Measurements from ENCODE around the gene NAT9. TPM values are rescaled to one million over a fixed set of nuclear protein-coding genes. Genes with fewer than 3 reads are reported as not detected.
A peak's percentile ranks its signal among the peaks of the same experiment; 100 is the strongest.

Gene NAT9
- total RNA-seq, 1 donor from 2014 or later = 29.2 TPM

DNA sequence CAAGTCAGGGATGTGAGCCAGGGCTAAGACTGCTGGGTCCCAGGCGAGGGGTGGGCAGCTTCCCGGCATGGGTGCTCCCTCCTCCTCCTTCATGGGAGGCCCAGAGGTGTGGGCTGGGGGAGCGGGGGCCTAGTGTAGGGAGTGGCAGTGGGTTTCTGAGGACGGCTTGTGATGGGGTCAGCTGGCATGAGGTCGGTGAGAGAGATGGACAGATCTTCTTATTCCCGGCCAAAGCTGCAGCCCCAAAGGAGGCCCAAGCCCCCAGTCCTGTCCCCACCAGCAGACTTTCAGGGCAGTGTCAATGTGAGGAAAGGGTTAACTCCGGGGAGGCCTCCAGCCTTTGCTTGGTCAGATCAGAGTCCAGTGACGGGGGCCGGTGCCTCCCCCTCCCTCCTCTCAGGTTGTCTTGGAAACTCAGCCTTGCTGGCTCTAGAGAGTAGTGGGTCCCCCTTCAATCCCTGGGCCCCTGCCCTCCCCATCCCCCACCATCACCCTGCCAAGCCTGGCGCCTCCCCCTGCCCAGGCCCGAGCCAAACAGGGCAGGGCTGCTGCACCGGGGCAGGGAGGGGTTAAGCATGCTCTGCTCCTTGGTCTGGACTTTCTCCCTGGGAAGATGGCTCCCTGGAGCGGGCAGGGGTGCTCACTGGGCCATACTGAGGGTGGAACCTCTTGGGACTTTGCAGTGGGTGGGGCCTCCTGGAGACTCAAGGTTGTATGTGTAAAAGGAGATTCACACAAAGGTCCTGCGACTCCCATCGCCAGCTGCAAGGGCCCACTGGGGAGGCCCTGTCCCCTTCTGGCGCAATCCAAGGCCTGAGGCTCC is 12.4 kb downstream of the NAT9 start:
- DNase-seq (ENCODE audit: low read depth) = no peak

DNA sequence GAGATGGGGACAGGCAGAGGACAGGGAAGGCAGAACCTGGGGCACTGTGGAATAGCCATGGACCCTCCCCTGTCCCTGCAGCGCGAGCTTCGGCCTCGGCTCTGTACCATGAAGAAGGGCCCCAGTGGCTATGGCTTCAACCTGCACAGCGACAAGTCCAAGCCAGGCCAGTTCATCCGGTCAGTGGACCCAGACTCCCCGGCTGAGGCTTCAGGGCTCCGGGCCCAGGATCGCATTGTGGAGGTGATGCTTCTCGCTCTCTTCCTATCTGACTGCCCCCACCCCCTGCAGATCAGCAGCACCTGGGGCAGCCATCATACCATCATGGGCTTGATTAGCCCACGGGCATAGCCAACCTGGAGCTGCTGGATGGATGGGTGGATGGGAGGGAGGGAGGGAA is 14.2 kb downstream of the NAT9 start:
- DNase-seq (ENCODE audit: low read depth) = no peak

DNA sequence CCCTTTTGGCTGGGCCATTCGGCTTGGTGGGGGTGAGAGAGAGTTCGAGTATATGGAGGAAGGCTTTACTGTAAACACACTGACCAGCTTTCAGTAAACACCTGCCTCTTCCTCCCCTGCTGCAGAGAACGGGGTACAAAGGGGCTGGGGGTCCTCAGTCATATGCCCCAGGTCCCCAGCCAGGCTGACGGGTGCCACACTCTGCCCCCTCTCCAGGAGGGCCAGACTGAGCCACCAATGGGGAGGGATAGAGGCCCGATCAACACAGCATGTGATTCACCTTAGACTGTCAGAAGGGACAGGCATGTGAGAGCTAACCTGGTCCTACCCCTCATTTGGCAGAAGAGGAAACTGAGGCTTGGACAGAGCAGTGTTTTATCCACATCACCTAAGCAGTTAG is 14.7 kb downstream of the NAT9 start:
- no peak for DNase-seq (ENCODE audit: low read depth)

DNA sequence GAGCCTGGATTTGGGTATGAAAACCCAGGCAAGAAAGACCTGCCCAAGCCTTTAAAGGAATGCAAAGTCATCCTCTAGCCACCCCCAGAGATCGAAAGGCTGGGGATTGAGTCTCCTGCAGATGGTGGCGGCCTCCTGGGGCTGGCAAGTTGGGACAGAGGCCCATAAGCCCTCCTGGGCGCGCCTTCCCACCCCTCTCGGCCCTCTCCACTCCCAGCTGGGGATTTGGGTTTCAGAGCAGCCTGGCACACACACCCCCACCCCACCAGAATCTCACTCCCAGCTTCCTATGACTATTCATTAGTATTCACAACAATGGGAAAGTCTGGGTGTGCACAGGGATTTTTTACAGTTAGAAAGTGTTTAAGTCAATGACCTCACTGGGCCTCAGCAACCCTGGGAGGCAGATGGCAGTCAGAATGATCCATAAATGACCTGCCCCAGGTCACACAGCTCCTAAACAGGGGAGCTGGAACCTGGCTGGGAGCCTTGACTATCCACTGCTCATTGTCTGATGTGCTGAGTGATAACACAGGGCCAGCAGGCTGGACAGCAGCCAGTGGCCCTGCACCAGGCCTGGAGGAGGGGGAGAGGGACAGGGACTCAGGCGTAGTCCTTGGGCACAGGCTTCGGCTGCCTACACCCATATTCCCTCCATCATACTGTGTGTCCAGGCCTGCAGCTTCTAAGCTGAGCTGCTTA is 15.6 kb downstream of the NAT9 start:
- no peak for DNase-seq (ENCODE audit: low read depth)

DNA sequence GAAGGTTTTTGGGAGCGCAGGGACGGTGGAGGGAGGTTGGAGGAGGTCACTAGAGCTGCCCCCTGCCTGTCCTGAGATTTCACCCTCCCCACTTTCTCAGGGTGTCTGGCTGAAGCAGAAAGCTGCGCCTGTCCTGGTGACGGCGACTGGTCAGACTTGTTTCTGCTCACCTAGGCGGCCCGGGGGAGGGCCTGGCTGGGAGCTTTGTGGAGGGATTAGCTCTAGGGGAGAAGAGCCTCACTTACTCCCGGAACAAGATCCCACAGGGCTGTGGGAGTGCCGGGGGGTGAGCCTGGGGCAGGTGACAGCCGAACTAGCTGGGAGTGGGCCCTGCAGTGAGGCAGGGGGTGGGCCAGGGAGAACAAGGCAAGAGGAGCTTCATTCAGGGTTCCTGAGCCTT is 16.2 kb downstream of the NAT9 start:
- DNase-seq (ENCODE audit: low read depth) = no peak

DNA sequence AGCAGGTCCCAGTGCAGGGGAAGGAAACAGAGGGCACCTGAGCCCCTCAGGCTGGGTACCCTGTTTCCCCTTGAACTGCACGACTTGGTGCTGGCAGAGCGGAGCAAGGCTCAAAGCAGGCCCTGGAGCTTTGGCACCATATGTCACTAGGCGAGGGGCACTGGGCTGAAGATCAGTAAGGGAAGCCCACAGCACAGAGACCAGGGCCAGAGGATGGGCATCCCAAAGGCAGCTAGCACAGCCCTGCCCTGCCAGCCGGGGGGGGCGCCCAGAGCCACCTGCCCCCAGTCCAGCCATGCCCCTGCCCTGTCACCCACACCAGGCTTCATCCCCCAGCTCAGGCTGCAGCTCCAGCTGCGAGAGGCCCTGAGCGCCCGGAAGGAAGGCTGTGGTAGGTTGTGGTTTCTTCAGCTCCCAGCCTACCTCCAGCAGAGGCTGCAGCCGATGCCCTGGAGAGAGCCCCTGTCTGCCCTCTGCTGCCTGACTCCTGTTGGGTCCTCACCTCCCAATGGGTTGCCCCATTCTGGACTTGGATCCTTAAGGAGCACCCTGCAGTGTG is 16.8 kb downstream of the NAT9 start:
- no peak for DNase-seq (ENCODE audit: low read depth)

DNA sequence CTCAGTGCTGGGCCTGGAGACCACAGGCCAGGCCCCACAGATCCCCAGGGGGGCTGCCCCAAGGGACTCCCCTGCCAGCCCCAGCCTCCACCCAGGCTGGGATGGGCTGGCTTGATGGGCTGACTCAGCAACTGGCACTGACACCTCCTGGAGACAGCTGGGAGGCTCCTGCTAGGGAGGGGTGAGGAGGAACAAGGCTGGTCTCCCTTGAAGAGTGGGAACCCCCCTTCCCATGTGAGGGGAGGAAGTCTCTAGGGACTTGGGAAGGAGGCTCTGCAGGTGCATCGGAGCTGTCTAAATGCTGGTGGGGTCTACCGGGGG is 17.3 kb downstream of the NAT9 start:
- DNase-seq (ENCODE audit: low read depth) = no peak

DNA sequence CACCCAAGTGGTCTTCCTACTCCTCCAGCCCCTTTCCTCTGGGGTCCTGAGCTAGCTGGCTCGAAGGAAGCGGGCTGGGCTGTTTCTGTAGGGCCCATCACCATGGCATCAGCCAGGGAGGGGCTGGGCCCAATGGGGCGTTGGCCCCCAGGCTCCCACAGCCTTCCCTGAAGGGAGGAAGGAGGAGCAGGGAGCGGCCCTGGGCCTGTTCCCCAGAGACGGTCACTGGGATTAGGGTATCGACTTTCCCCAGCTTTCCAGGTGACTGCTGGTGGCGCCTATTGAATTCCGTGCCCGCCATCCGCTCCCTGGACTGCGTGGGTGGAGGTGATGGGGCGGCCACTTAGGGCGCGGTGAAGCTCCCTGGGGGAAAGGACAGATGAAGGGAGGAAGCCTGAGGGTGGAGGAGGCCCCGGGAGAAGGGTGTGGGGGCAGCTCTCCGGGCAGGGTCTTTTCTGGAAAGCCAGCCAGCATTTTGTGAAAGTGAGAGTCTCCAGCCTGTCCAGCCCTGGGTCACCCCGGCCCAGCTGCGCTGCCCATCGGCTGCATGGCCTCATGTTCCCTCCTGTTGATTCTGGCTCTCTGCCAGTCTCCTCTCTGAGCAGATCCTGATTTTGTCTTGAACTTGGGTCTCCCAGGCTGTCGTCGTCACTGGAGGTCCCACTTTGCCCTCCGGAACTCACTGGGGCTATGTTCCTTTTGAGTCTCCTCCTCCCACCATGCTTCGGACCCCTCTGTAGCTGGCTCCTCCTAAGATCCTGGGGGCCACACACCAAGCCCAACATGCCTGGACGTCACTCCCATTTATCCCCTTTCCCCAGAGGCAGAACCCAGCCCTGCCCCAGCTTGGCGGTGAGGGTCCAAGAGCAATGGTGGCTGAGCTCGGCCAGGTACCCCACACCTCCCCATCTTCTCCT is 18.0 kb downstream of the NAT9 start:
- DNase-seq (ENCODE audit: low read depth) = no peak

DNA sequence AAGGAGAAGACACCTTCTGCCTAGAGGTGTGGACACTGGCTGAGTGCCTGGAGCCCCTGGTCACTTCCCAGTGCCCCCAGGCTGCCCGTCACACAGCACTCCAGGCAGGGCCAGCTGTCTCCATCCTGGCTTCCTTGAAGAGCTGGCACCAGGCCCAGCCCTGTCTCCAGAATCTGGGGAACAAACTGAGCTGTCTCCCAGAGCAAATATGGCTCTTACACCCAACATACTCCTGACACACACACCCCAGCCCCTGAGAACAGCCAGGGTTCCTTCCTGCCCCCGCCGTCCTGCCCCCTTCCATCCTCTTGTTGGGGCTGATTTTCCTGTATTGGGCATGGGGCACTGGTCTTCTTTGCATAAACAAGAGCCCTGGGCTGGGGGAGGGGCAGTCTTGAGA is 18.6 kb downstream of the NAT9 start:
- no peak for DNase-seq (ENCODE audit: low read depth)

DNA sequence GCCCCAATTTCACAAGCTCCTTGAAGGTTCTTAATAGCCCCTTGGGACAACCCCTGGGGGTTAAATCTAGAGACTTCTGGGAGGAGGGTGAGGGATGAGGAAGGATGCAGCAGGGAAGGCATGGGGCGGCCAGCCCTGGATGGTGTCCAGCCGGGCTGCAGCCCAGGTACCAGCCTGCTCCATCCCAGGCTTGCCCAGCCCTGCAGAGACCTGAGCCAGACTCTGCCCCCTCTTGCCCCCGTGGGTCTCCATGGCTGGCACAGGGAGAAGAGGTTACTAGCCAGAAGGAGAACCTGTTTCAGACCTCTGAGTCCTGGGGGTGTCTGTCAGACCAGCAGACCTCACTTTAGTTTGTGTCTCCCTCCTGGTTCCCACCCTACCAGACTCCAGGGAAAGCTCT is 19.3 kb downstream of the NAT9 start:
- no peak for DNase-seq (ENCODE audit: low read depth)

DNA sequence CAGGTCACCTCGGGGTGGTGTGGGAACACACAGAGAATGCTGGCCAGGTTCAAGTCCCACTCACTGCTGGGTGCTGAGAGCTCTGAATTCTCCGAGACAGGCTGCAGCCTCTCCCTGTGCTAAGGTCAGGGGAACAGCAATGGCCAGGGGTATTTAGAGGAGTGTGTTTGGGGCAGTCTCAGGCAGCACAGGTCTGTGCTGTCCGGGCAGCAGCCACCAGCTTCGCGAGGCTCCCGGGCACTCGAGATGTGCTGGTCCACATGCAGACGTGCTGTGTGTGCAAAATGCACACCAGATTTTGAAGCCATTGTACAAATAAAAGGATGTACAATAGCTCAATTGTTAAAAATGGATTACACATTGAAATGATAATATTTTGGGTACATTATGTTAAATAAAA is 20.6 kb downstream of the NAT9 start:
- no peak for DNase-seq (ENCODE audit: low read depth)

DNA sequence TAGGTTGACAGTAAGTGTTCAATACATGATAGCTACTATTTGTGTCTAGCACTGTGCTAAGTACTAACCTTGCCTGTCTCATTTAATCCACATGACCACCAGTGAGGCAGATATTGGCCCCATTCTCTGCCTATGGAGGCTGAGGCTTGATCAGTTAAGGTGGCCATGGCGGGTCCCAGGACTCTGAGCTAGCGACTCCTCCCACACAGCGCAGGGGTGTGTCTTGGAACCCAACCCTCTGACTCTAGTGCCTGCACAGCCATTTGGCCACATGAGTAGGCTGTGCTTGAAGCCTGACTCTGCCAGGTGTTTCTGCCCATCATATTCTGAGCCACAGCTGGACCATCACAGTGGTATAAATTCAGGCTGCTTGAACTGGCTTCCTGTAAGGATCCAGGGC is 21.3 kb downstream of the NAT9 start:
- DNase-seq (ENCODE audit: low read depth) = no peak

DNA sequence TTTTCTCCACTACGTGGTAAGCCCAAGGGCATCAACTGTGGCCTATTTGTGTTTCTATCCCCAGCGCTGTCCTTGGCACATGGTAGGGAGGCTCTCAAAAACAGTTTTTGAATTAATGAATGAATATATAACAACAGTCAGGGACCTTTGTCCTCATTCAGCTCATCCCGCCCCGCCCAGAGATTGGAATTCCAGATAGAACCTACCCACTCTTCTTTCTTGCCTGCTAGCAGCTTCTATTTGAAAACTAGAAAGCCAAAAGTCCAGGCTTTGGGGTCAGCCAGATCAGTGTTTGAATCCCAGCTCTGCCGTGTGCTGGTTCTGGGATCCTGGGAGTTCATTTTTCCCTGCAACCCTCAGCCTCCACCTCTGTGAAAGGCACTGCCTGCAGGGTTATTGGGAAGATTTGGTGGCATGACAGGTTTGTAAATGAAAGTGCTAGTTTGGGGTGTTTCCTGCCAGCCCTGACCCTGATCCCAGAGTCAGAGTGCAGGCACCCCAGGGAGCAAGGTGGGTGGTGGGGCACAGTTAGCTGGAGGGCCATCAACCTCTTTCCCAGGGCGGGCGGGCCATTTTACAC is 23.2 kb downstream of the NAT9 start:
- DNase-seq (ENCODE audit: low read depth) = no peak

DNA sequence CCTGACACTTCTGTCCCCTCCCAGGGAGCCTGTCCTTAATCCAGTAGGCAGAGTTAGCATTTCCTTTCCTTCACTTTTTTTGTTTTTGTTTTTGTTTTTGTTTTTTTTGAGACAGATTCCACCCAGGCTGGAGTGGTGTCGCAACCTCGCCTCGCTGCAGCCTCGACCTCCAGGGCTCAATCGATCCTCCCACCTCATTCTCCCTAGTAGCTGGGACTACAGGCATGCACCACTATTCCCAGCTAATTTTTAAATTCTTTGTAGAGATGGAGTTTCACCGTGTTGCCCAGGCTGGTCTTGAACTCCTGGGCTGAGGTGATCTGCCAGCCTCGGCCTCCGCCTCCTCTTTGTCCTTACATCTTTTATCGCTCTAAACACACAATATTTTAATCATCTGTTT is 23.7 kb downstream of the NAT9 start:
- no peak for DNase-seq (ENCODE audit: low read depth)

DNA sequence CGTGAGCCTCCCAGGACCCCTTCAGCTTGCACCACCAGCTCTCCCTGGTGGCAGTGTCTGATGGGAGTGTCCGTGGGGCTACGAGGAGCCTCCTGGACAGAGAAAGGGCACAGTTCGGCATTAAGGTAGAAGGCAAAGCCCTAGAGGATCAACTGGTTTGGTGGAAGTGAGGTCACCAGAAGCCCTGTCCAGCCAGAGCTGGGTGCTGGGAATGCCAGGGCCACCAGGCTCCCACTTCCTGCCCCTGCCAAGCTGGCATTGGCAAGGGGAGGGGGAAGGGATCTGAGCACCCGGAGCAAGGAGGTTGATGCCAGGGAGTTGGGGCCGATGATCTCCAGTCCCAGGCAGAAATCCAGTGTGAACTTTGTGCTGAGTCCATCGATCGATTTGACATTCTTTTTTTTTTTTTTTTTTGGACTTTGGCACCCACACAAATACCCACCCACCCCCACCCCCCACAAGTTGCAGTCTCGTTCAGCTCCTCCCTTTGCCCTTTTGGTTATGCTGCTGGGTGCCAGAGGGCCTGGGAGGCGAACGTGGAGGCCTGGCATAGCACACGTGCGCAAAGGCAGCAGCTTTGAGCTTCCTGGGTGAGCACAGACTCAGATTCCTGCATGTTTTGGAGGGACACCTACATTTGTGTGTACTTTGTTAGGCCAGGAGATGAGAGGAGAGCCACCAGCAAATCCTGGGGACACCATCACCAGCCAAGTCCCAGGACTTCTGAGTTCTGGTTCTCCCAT is 25.6 kb downstream of the NAT9 start:
- peak; percentile 48 for DNase-seq (ENCODE audit: low read depth)

DNA sequence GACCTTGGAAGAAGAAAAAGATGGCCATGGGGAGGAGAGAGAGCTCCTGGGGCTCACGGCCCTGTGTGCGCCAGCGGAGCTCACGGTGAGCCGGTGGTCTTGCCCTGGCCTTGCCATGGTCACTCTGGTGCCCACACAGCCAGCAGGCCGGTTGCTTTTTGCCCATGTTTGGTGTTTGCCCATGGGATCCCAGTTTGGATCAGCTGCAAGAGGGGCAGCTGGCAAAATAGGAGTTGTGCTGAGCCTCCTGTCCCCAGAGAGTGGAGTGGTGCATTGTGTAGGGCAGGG is 26.2 kb downstream of the NAT9 start:
- no peak for DNase-seq (ENCODE audit: low read depth)

DNA sequence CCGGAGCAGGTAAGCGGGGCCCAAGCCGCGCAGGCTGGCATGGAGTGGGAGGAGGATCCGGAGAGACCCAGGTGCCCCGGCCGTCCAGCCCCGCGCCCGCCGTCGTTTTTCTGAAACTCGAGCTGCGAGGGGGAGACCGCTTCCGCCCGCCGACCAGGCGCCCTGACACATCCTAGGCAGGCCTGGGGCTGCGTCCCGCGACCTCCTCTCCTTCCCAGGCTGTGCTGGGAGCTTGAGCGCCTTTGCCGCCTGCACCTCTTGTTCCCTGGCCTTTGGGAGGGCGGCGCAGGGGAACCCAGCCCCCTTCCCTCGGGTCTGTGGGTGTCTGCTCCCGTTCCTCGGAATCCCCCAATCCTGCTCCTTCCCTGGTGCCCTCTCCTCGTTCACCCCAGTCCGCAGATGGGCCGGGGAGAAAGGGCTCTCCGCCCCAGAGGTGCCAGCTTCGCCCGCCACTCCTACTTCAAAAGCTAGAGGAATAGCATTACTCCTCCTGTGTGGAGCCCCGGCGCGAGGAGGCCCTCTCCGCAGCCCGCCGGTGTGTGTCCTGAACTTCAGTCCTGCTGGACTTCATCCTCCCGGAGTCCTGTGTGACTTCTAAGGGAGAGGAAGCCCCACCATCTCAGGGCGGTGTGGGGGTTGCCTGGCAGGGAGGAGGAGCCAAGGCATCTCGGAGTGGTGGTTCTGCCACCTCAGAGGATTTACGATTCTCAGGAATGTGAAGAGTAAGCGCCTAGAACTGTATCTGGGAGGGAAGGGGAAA is 26.7 kb downstream of the NAT9 start:
- peak; percentile 56 for DNase-seq (ENCODE audit: low read depth)

DNA sequence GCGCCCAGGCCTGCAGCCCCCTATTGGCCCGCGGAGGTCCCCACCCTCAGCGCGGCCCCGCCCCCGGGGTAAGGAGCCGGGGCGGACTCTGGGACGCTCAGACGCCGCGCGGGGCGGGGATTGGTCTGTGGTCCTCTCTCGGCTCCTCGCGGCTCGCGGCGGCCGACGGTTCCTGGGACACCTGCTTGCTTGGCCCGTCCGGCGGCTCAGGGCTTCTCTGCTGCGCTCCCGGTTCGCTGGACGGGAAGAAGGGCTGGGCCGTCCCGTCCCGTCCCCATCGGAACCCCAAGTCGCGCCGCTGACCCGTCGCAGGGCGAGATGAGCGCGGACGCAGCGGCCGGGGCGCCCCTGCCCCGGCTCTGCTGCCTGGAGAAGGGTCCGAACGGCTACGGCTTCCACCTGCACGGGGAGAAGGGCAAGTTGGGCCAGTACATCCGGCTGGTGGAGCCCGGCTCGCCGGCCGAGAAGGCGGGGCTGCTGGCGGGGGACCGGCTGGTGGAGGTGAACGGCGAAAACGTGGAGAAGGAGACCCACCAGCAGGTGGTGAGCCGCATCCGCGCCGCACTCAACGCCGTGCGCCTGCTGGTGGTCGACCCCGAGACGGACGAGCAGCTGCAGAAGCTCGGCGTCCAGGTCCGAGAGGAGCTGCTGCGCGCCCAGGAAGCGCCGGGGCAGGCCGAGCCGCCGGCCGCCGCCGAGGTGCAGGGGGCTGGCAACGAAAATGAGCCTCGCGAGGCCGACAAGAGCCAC is 27.4 kb downstream of the NAT9 start, which contains the start of gene NHERF1:
Gene NHERF1, plus strand, starts transcription at position 100 of the 750 bp plus-strand sequence. Its CDS starts 219 bp downstream, at position 319.
- peak; percentile 72 for DNase-seq (ENCODE audit: low read depth)

DNA sequence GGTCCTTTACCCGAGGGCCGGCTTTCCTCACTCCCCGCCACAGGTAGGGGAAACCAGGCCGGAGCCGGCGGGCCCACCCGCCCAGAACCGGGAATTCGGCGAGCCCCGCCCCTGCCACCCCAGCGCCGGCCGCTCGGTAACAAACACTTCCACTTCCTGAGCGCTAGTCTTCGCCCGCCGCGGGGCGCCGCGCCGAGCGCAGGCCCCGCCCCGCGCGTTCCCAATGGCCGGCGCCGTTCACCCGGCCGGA is 27.9 kb downstream of the NAT9 start:
- no peak for DNase-seq (ENCODE audit: low read depth)

DNA sequence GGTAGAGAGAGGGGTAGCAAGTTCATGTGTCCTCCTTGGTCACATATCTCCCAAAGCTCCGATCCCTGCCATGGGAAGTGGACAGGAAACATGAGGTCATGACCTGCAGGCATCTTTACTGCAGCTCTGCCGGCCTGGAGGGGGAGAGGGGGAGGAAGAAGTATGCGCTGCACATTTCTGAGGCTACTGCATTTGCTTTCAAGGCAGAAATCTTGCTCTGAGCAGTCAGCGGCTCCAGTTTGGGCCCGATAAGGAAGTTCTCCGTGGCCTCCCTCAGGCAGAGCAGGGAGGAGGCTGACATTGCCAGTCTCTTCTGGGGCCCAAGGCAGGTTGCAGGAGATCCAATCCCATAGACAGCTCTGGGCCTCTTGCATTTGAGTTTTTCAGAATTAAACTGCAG is 29.2 kb downstream of the NAT9 start:
- no peak for DNase-seq (ENCODE audit: low read depth)
